GM12878 (cell line): ENCODE results near the gene C4orf51.

Experiments
- CREM ChIP-seq: IDR thresholded peaks from 2 replicates; pipeline ENCODE4 v1.6.1; 2014; ENCODE audit warnings: antibody characterized with exemption, low read depth
- CTCF ChIP-seq, 3 experiments: IDR thresholded peaks in 2 of 3; conservative IDR thresholded peaks in 1 of 3; 2 replicates each; pipeline ENCODE4 v1.5.1; 2011; ENCODE audit warnings: low read depth in 3 of 3, low read length in 3 of 3, mild to moderate bottlenecking in 3 of 3, control low read depth in 2 of 3, moderate library complexity in 2 of 3, inconsistent platforms in 1 of 3, mixed read lengths in 1 of 3; ENCODE audit not compliant: control insufficient read depth in 2 of 3, insufficient read depth in 1 of 3; ENCODE audit errors: extremely low read depth in 1 of 3
- DPF2 ChIP-seq: fragments of 450-650 bp; IDR thresholded peaks from 2 replicates; pipeline ENCODE4 v1.6.1; 2017; ENCODE audit warnings: mild to moderate bottlenecking
- EZH2 ChIP-seq: IDR thresholded peaks from 2 replicates; pipeline ENCODE4 v1.6.1; 2012; ENCODE audit warnings: low read depth, mild to moderate bottlenecking, control low read depth, inconsistent platforms, low read length, borderline replicate concordance; ENCODE audit not compliant: control insufficient read depth
- HCFC1 ChIP-seq: fragments of 150-350 bp; IDR thresholded peaks from 2 replicates; pipeline ENCODE4 v1.6.1; 2014; ENCODE audit warnings: low read length
- HDGF ChIP-seq: fragments of 450-650 bp; IDR thresholded peaks from 2 replicates; pipeline ENCODE4 v1.6.1; 2016; ENCODE audit warnings: antibody characterized with exemption
- NR2C2 ChIP-seq: IDR thresholded peaks from 2 replicates; pipeline ENCODE4 v1.6.1; 2011; ENCODE audit warnings: borderline replicate concordance, low read depth; ENCODE audit not compliant: control insufficient read depth, insufficient read length
- POLR2A ChIP-seq: IDR thresholded peaks from 2 replicates; pipeline ENCODE4 v1.6.1; 2011; ENCODE audit warnings: low read depth, mild to moderate bottlenecking, low read length
- REST ChIP-seq: IDR thresholded peaks from 2 replicates; pipeline ENCODE4 v1.6.1; 2012; ENCODE audit warnings: mild to moderate bottlenecking, low read depth, low read length
- ZBTB33 ChIP-seq: fragments of 450-650 bp; IDR thresholded peaks from 2 replicates; pipeline ENCODE4 v1.6.1; 2017; ENCODE audit warnings: mild to moderate bottlenecking
- ZNF24 ChIP-seq: fragments of 450-650 bp; IDR thresholded peaks from 2 replicates; pipeline ENCODE4 v1.6.1; 2017; ENCODE audit warnings: antibody characterized with exemption, mild to moderate bottlenecking
- ZNF274 ChIP-seq: IDR thresholded peaks from one replicate; pipeline ENCODE4 v1.8.0; 2011; ENCODE audit not compliant: insufficient read length, insufficient read depth

- no peak for TF ChIP-seq CTCF (IDR thresholded peaks at IDR 0.05 in 2 of 3, conservative IDR thresholded peaks at IDR 0.05 in 1 of 3; ENCODE audit: control insufficient read depth in 2 of 3, extremely low read depth in 1 of 3, insufficient read depth in 1 of 3, low read depth in 3 of 3, low read length in 3 of 3)
- no peak for TF ChIP-seq ZNF24
- TF ChIP-seq HCFC1: no peak
- no peak for TF ChIP-seq REST
- no peak for TF ChIP-seq CREM
- no peak for TF ChIP-seq EZH2
- no peak for TF ChIP-seq ZNF274
- TF ChIP-seq DPF2: no peak
- no peak for TF ChIP-seq POLR2A
- TF ChIP-seq ZBTB33: no peak
- no peak for TF ChIP-seq NR2C2
- TF ChIP-seq HDGF: no peak
These were observed 55.9 kb downstream of the C4orf51 start for GRCh38 chr4:145735827-145736226.
